ENCODE data around the gene PRSS12. TPM values are rescaled to one million over a fixed set of nuclear protein-coding genes. Genes with fewer than 3 reads are reported as not detected.

PRSS12 gene
- total RNA-seq, 1 experiment from 2014 or later, result 13.8 TPM

DNA sequence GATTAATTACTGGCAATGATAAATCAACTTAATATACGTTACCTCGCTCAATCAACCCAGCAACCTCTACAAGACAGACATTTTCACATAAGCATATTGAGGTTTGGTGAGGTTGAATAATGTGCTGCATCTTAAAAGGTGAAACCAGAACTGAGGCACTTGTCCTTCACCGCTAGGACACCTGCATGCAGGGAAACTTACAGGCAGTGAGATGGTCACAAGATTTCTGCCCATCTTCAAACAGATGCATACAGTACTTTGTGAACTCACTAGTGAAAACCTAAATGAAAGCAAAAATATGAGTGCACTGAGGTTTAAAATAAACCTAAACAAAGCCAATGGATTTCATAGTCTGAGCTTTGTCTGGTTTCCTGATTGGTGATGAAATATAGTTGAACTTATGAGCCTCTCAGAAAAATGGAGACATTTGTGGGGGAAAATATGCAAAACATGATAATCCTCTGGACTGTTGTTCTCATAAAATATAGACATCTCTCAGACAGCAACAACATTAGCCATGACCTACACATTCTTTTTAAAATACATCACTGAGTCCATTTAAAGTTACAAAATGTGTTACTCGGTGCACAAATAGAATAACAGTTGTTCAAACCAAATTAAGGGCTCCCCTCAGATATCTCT lies 20.9 kb upstream of the PRSS12 start:
- H3K9ac ChIP-seq (ENCODE audit: low read length), result no peak overlapping the region
- BruUV-seq (replicated peaks), result no TSS peak
- no peak for TF ChIP-seq EZH2phosphoT487 (IDR thresholded peaks at IDR 0.05; ENCODE audit: borderline replicate concordance)
- no peak for TF ChIP-seq POLR2A (IDR thresholded peaks at IDR 0.05; ENCODE audit: borderline replicate concordance, extremely low read depth, insufficient read depth, insufficient read length)
- ChIA-PET CTCF (no interaction called here), RAD21 (ENCODE audit: low non-redundant PET in 1 of 2, low total read pairs in 2 of 2, uncharacterized antibody in 2 of 2, unreplicated experiment in 2 of 2) (no interaction called here), POLR2A (no interaction called here)
- DNase-seq (ENCODE audit: low read depth, low spot score) (no peak), ATAC-seq (no peak)
- no peaks in the 10 kb centered on the region for H3K79me2 ChIP-seq (ENCODE audit: insufficient read depth, low read length)
- no peak overlapping the region for H3K4me2 ChIP-seq (ENCODE audit: low read length)
- H3K4me3 ChIP-seq (replicated peaks in 1 of 2; ENCODE audit: low read depth in 1 of 2, low read length in 2 of 2), result no peak overlapping the region
- no peaks in the 10 kb centered on the region for H3K36me3 ChIP-seq (ENCODE audit: control insufficient read depth in 1 of 2, insufficient read depth in 2 of 2, low read length in 2 of 2)
- no peaks in the 10 kb centered on the region for H4K20me1 ChIP-seq (ENCODE audit: insufficient read depth)
- H3K4me1 ChIP-seq (ENCODE audit: control insufficient read depth in 1 of 2, insufficient read depth in 2 of 2, low read length in 2 of 2), result no peaks in the 10 kb centered on the region
- H3K9me3 ChIP-seq (ENCODE audit: control insufficient read depth in 1 of 2, insufficient read depth in 1 of 2, low read depth in 1 of 2, low read length in 2 of 2), result no peaks in the 10 kb centered on the region
- H3K9me2 ChIP-seq (ENCODE audit: insufficient read depth), result no peaks in the 10 kb centered on the region
- H3K27me3 ChIP-seq (ENCODE audit: insufficient read depth, low read length), result no peaks in the 10 kb centered on the region
- no peak overlapping the region for H3K27ac ChIP-seq (ENCODE audit: low read depth, low read length)
- intact Hi-C loops (cut with micrococcal nuclease), result no loop called here
- H2AFZ ChIP-seq (ENCODE audit: low read depth, low read length, poor library complexity, severe bottlenecking), result no peak overlapping the region

DNA sequence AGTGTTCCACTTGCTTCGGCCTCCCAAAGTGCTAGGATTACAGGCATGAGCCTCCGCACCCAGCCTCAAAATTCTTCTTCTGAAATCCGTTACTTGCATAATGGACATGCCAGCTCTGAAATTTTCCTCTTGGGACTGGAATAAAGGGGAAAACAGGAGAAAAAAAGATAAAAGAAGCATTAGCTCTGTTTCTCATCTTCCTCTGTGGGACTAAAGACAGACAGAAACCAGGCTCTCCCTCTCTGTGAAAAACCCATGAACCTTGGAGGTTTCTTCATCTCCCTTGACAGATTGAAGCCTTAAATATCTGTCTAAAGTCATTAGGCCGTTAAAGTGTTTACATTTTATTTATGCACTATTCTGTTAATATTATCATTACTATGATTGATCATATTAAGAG lies 19.4 kb upstream of the PRSS12 start:
- Histone ChIP-seq H3K4me2 (ENCODE audit: low read length) (no peak overlapping the region), H3K4me3 (replicated peaks in 1 of 2; ENCODE audit: low read depth in 1 of 2, low read length in 2 of 2) (no peak overlapping the region), H3K36me3 (ENCODE audit: control insufficient read depth in 1 of 2, insufficient read depth in 2 of 2, low read length in 2 of 2) (no peaks in the 10 kb centered on the region), H4K20me1 (ENCODE audit: insufficient read depth) (no peaks in the 10 kb centered on the region), H3K9ac (ENCODE audit: low read length) (no peak overlapping the region), H3K4me1 (ENCODE audit: control insufficient read depth in 1 of 2, insufficient read depth in 2 of 2, low read length in 2 of 2) (no peaks in the 10 kb centered on the region), H2AFZ (ENCODE audit: low read depth, low read length, poor library complexity, severe bottlenecking) (no peak overlapping the region), H3K27me3 (ENCODE audit: insufficient read depth, low read length) (no peaks in the 10 kb centered on the region), H3K79me2 (ENCODE audit: insufficient read depth, low read length) (no peaks in the 10 kb centered on the region), H3K9me2 (ENCODE audit: insufficient read depth) (no peaks in the 10 kb centered on the region), H3K9me3 (ENCODE audit: control insufficient read depth in 1 of 2, insufficient read depth in 1 of 2, low read depth in 1 of 2, low read length in 2 of 2) (no peaks in the 10 kb centered on the region), H3K27ac (ENCODE audit: low read depth, low read length) (no peak overlapping the region)
- DNase-seq (ENCODE audit: low read depth, low spot score) (no peak), ATAC-seq (no peak)
- ChIA-PET RAD21 (ENCODE audit: low non-redundant PET in 1 of 2, low total read pairs in 2 of 2, uncharacterized antibody in 2 of 2, unreplicated experiment in 2 of 2) (no interaction called here), POLR2A (no interaction called here), CTCF (interaction anchor here (1.0 kb wide), 1 partner anchor 19 kb away, joined by 3 read pairs; no protein-coding TSS in a partner anchor)
- intact Hi-C loops (cut with micrococcal nuclease), result no loop called here
- TF ChIP-seq SIN3A (IDR thresholded peaks at IDR 0.05; ENCODE audit: low read depth) (no peak), RAD21 (IDR thresholded peaks at IDR 0.05; ENCODE audit: low read depth) (no peak), EZH2phosphoT487 (IDR thresholded peaks at IDR 0.05; ENCODE audit: borderline replicate concordance) (no peak), EZH2 (IDR thresholded peaks at IDR 0.05) (no peak), FOSL1 (IDR thresholded peaks at IDR 0.05; ENCODE audit: low read depth) (no peak), ZNF274 (IDR thresholded peaks at IDR 0.05; ENCODE audit: low read depth, low read length) (no peak), SRF (IDR thresholded peaks at IDR 0.05; ENCODE audit: low read depth) (no peak), ZFX (IDR thresholded peaks at IDR 0.05) (no peak)
- TF ChIP-seq, protein P1, sequence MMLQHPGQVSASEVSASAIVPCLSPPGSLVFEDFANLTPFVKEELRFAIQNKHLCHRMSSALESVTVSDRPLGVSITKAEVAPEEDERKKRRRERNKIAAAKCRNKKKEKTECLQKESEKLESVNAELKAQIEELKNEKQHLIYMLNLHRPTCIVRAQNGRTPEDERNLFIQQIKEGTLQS (IDR thresholded peaks at IDR 0.05), result no peak
- BruUV-seq (replicated peaks), result no TSS peak
